MG63 (cell line): ENCODE measurements around the gene EXOC6. TPM values are rescaled to one million over a fixed set of nuclear protein-coding genes. Genes with fewer than 3 reads are reported as not detected.
"Not testable (repeated sequence)": the region's sequence is repeated elsewhere in the genome, so short reads cannot be mapped to it uniquely, and the experiment has no call there.

Source experiments
- DNase-seq: peaks from one replicate; pipeline ENCODE4 v3.0.0-alpha.2; 2020
- H3K27me3 ChIP-seq: fragments of 250-450 bp; sonication (Bioruptor Pico); 2 replicates; pipeline ENCODE4 v1.5.1; 2020; ENCODE audit warnings: mild to moderate bottlenecking, moderate library complexity
- H3K36me3 ChIP-seq: fragments of 250-450 bp; sonication (Bioruptor Pico); 2 replicates; pipeline ENCODE4 v1.5.1; 2020; ENCODE audit warnings: mild to moderate bottlenecking, moderate library complexity
- H3K4me3 ChIP-seq: fragments of 250-450 bp; sonication (Bioruptor Pico); 2 replicates; pipeline ENCODE4 v1.5.1; 2020; ENCODE audit warnings: mild to moderate bottlenecking, moderate library complexity
- H3K9me3 ChIP-seq: fragments of 250-450 bp; sonication (Bioruptor Pico); 2 replicates; pipeline ENCODE4 v1.5.1; 2020; ENCODE audit warnings: mild to moderate bottlenecking, moderate library complexity
- total RNA-seq: library from RNA; depleted of rRNA; stranded (reverse); fragments of >200 nt; shearing (Covaris generic); gene quantifications from 2 replicates; pipeline ENCODE4 v1.2.3, GENCODE V29; 2014; ENCODE audit warnings: low replicate concordance

EXOC6 gene
- total RNA-seq, 1 experiment from 2014 or later = 10.8 TPM

GRCh38 chr10:92901819-92902251 is 53.5 kb downstream of the EXOC6 start:
- Histone ChIP-seq H3K27me3 (no peaks in the 10 kb centered on the region), H3K4me3 (no peak overlapping the region), H3K9me3 (no peaks in the 10 kb centered on the region), H3K36me3 (no peaks in the 10 kb centered on the region; the same call in 1 of the 2 replicates)
- DNase-seq = no peak

DNA sequence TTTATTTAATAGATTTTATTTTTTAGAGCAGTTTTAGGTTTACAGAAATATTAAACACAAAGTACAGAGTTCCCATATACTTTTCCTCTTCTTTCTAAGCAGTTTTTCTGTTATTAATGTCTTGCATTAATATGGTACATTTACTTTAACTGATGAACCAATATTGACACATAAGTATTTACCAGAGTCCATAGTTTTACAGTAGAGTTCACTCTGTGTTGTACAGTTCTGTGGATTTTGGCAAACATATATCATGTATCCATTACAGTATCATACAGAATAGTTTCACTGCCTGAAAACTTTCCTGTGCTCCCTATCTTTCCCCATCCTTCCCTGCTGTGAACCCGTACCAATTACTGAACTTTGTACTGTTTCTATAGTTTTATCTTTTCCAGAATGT is 55.3 kb downstream of the EXOC6 start:
- DNase-seq = no peak
- H3K9me3 ChIP-seq = no peaks in the 10 kb centered on the region
- no peaks in the 10 kb centered on the region for H3K27me3 ChIP-seq
- no peaks in the 10 kb centered on the region; the same call in 1 of the 2 replicates for H3K36me3 ChIP-seq
- H3K4me3 ChIP-seq = no peak overlapping the region

DNA sequence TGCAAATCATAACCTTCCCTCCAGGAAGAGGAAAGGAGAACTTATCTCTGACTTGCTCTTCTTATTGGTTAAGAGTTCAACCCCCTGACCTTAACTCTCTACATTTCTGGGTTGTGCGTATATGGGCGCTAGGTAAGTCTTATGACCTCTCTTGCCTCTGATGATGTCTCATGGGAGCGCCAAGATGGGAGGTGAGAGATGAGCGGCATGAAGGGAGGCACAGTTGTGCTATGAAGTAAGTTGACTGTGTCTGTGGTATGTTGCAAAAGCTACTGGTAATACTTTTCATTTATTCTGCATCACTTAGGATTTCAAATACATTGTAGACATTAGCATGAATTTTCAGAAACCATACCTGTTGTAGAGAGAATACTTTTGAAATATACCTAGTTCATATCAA is 59.0 kb downstream of the EXOC6 start:
- no peaks in the 10 kb centered on the region for H3K27me3 ChIP-seq
- no peak for DNase-seq
- H3K36me3 ChIP-seq = no peaks in the 10 kb centered on the region
- no peak overlapping the region for H3K4me3 ChIP-seq
- no peaks in the 10 kb centered on the region for H3K9me3 ChIP-seq

DNA sequence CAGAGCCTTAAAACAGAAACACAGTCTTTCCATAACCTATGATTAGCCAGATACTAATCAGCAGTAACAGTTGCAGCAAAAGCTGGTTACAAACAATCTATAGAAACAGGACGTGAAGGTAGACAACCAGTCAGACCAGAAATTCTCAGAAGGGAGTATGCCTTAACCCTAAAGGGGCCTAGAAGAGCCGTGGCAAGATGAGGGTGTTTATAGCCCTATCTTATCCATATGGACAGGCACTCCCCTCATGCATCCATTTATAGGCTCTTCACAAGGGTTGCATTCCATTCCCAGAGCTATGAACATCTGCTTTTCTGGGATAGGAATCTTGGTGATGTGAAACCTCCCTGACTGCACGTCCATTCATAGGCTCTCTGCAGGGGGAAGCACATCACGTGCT is 64.3 kb downstream of the EXOC6 start:
- not testable (repeated sequence) for DNase-seq, H3K36me3 ChIP-seq, H3K4me3 ChIP-seq, H3K27me3 ChIP-seq, H3K9me3 ChIP-seq

GRCh38 chr10:92913973-92914372 is 65.7 kb downstream of the EXOC6 start:
- peaks cover 2% of the 10 kb centered on the region for H3K36me3 ChIP-seq
- no peaks in the 10 kb centered on the region for H3K27me3 ChIP-seq
- DNase-seq = no peak
- no peak overlapping the region for H3K4me3 ChIP-seq
- H3K9me3 ChIP-seq = no peaks in the 10 kb centered on the region

- Histone ChIP-seq H3K27me3 (no peaks in the 10 kb centered on the region), H3K4me3 (no peak overlapping the region), H3K36me3 (peaks cover 2% of the 10 kb centered on the region), H3K9me3 (peaks cover under 1% of the 10 kb centered on the region)
- peak; percentile 15 for DNase-seq
Observed at GRCh38 chr10:92914478-92915325, 66.4 kb downstream of the EXOC6 start.

- Histone ChIP-seq H3K36me3 (peaks cover 13% of the 10 kb centered on the region), H3K27me3 (no peaks in the 10 kb centered on the region), H3K4me3 (no peak overlapping the region), H3K9me3 (peaks cover 11% of the 10 kb centered on the region)
- DNase-seq = no peak
Observed at GRCh38 chr10:92915892-92916291, 67.6 kb downstream of the EXOC6 start.

GRCh38 chr10:92916433-92916832 is 68.1 kb downstream of the EXOC6 start:
- Histone ChIP-seq H3K36me3 (peaks cover 13% of the 10 kb centered on the region), H3K9me3 (peaks cover 14% of the 10 kb centered on the region), H3K27me3 (no peaks in the 10 kb centered on the region), H3K4me3 (no peak overlapping the region)
- DNase-seq = no peak

DNA sequence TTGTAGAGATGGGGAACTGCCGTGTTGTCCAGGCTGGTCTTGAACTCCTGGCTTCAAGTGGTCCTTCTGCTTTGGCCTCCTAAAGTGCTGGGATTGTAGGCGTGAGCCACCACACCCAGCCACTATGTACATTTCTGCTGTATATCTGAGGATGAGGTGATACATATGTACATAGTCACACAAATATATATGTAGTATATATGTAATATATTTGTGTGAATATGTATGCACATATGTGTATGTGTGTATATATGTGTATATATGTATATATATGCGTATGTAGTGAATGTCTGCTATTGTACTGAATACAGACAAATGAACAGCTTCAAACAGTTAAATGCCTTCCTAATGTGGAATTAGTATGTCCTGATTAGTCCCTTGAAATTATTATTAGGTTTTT is 70.3 kb downstream of the EXOC6 start:
- no peak overlapping the region for H3K4me3 ChIP-seq
- DNase-seq = no peak
- H3K27me3 ChIP-seq = no peaks in the 10 kb centered on the region
- peaks cover 11% of the 10 kb centered on the region for H3K36me3 ChIP-seq
- peaks cover 14% of the 10 kb centered on the region for H3K9me3 ChIP-seq

GRCh38 chr10:92920866-92921265 is 72.5 kb downstream of the EXOC6 start:
- Histone ChIP-seq H3K9me3 (peaks cover 14% of the 10 kb centered on the region), H3K36me3 (peaks cover 11% of the 10 kb centered on the region), H3K4me3 (no peak overlapping the region), H3K27me3 (no peaks in the 10 kb centered on the region)
- no peak for DNase-seq

- no peak for DNase-seq
- peaks cover 15% of the 10 kb centered on the region for H3K36me3 ChIP-seq
- H3K4me3 ChIP-seq = no peak overlapping the region
Observed at GRCh38 chr10:92923416-92923815, 75.1 kb downstream of the EXOC6 start.

DNA sequence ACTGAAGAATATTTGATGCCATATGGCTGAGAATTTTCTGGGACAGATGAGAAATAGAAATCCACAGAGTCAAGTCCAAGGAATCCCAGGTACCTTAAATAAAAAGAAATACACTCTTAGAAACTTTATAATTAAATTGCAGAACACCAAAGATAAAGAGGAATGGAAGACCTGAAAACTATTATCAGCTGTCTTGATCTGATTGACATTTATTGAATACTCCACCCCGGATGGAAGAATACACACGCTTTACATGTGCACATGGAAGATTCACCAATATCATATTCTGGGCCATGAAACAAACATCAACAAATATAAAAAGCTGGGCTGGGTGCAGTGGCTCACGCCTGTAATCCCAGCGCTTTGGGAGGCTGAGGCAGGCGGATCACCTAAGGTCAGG is 81.6 kb downstream of the EXOC6 start:
- DNase-seq = no peak
- Histone ChIP-seq H3K36me3 (peaks cover 13% of the 10 kb centered on the region), H3K4me3 (no peak overlapping the region), H3K9me3 (peaks cover 3% of the 10 kb centered on the region; the same call in 1 of the 2 replicates), H3K27me3 (no peaks in the 10 kb centered on the region)

More at GRCh38 chr10:92923416-92923815, 75.1 kb downstream of the EXOC6 start:
- no peaks in the 10 kb centered on the region for H3K27me3 ChIP-seq
- peaks cover 14% of the 10 kb centered on the region for H3K9me3 ChIP-seq

GRCh38 chr10:92931597-92931996 is 83.3 kb downstream of the EXOC6 start:
- DNase-seq = no peak
- Histone ChIP-seq H3K36me3 (peaks cover 13% of the 10 kb centered on the region), H3K4me3 (no peak overlapping the region), H3K27me3 (no peaks in the 10 kb centered on the region), H3K9me3 (peaks cover 3% of the 10 kb centered on the region; the same call in 1 of the 2 replicates)

- DNase-seq = no peak
- H3K9me3 ChIP-seq = no peaks in the 10 kb centered on the region
- no peak overlapping the region for H3K4me3 ChIP-seq
- H3K36me3 ChIP-seq = no peaks in the 10 kb centered on the region; the same call in 1 of the 2 replicates
- no peaks in the 10 kb centered on the region for H3K27me3 ChIP-seq
Observed at GRCh38 chr10:92937876-92938275, 89.6 kb downstream of the EXOC6 start.

GRCh38 chr10:92938841-92939240 is 90.5 kb downstream of the EXOC6 start:
- Histone ChIP-seq H3K27me3 (no peaks in the 10 kb centered on the region), H3K4me3 (no peak overlapping the region), H3K36me3 (no peaks in the 10 kb centered on the region; the same call in 1 of the 2 replicates), H3K9me3 (no peaks in the 10 kb centered on the region)
- no peak for DNase-seq

GRCh38 chr10:92942226-92942625 is 93.9 kb downstream of the EXOC6 start:
- Histone ChIP-seq H3K4me3 (no peak overlapping the region), H3K36me3 (no peaks in the 10 kb centered on the region; the same call in 1 of the 2 replicates), H3K27me3 (no peaks in the 10 kb centered on the region), H3K9me3 (no peaks in the 10 kb centered on the region)
- DNase-seq = no peak

GRCh38 chr10:92946491-92946890 is 98.2 kb downstream of the EXOC6 start:
- DNase-seq = no peak
- H3K4me3 ChIP-seq = no peak overlapping the region
- H3K36me3 ChIP-seq = peaks cover 2% of the 10 kb centered on the region; the same call in 1 of the 2 replicates
- H3K9me3 ChIP-seq = no peaks in the 10 kb centered on the region
- no peaks in the 10 kb centered on the region for H3K27me3 ChIP-seq

GRCh38 chr10:92952573-92952972 is 104.3 kb downstream of the EXOC6 start:
- H3K27me3 ChIP-seq, H3K9me3 ChIP-seq, H3K4me3 ChIP-seq, DNase-seq, H3K36me3 ChIP-seq: not testable (repeated sequence)
